Ishikawa (cell line): ENCODE results near the gene LRP1.
A peak's percentile ranks its signal among the peaks of the same experiment; 100 is the strongest.

Source experiments
- CEBPB ChIP-seq: IDR thresholded peaks from 2 replicates; pipeline ENCODE4 v1.6.1; 2012
- CREB1 ChIP-seq: IDR thresholded peaks from 2 replicates; pipeline ENCODE4 v1.6.1; 2012; ENCODE audit warnings: low read depth
- EGR1 ChIP-seq: IDR thresholded peaks from 2 replicates; pipeline ENCODE4 v1.6.1; 2012
- EP300 ChIP-seq: IDR thresholded peaks from 2 replicates; pipeline ENCODE4 v1.6.1; 2012; ENCODE audit warnings: borderline replicate concordance
- FOXM1 ChIP-seq: IDR thresholded peaks from 2 replicates; pipeline ENCODE4 v1.6.1; 2012; ENCODE audit warnings: low read depth, borderline replicate concordance
- MAX ChIP-seq: IDR thresholded peaks from 2 replicates; pipeline ENCODE4 v1.6.1; 2012
- NFIC ChIP-seq: IDR thresholded peaks from 2 replicates; pipeline ENCODE4 v1.6.1; 2012
- RAD21 ChIP-seq: IDR thresholded peaks from 2 replicates; pipeline ENCODE4 v1.6.1; 2012; ENCODE audit warnings: low read depth
- REST ChIP-seq: IDR thresholded peaks from 2 replicates; pipeline ENCODE4 v1.6.1; 2012; ENCODE audit warnings: low read depth, mild to moderate bottlenecking
- TAF1 ChIP-seq: IDR thresholded peaks from 2 replicates; pipeline ENCODE4 v1.6.1; 2012; ENCODE audit warnings: low read depth, mild to moderate bottlenecking
- TCF12 ChIP-seq: IDR thresholded peaks from 2 replicates; pipeline ENCODE4 v1.6.1; 2012; ENCODE audit warnings: low read depth
- USF1 ChIP-seq: IDR thresholded peaks from 2 replicates; pipeline ENCODE4 v1.6.1; 2012
- YY1 ChIP-seq: IDR thresholded peaks from 2 replicates; pipeline ENCODE4 v1.6.1; 2012; ENCODE audit warnings: low read depth

DNA sequence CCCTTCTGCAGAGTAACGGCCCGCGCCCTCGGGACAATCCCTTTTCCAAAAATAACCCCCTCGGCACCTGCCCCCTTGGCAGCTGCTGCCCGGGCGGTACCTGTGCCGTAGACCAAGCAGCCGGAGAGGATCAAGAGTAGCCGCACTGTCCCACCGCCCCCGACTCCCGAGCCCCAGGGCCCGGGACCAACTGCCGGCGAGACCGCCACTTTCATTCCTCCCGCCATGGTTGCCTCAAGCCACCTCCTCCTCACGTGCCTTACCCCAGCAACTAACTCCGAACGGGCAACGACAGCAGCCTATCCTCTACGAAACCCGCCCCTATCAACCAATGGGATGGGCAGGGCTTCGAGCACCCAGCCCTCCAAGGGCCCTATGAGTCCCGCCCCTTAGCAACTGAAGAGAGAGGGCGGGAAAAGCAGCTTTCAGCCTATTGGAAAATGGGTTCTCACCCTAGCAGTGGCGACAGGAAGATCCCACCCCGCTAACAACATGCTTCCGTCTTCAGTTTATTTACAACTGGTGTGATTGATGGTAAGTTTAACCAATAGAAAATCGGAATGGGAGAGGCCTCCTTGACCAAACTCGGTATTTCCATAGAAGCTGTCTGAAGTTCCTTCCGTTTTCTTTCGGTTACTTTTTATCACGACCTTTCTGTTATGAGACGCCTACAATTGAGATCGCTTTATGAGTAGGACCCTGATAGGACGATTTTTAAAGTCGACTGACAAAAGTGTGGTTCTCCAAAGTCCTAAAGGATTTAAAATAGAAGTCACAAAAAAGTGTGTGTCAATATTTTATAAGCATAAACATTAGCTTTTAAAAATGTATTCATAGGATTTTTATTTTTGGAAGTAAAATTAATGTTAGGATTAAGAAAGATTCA, 49.5 kb upstream of the LRP1 start, which contains the start of gene NEMP1:
- TF ChIP-seq NFIC = no peak
- TF ChIP-seq EP300 = no peak
- TF ChIP-seq REST = no peak
- TF ChIP-seq TCF12 = no peak
- TF ChIP-seq RAD21 = no peak
- peak; percentile 92 for TF ChIP-seq YY1
- peak; percentile 96 for TF ChIP-seq MAX
- no peak; the same call in 1 of the 2 replicates for TF ChIP-seq EGR1
- no peak for TF ChIP-seq CEBPB
- TF ChIP-seq USF1 = peak; percentile 97
- peak; percentile 79 for TF ChIP-seq FOXM1
- TF ChIP-seq TAF1 = peak; percentile 91
- peak; percentile 27; the same call in 1 of the 2 replicates for TF ChIP-seq CREB1
